Colon (tissue), 2 donors: Measurements from ENCODE around the gene SPTLC2.
"Not testable (repeated sequence)": the region's sequence is repeated elsewhere in the genome, so short reads cannot be mapped to it uniquely, and the experiment has no call there.

Source experiments
- FAIRE-seq: peaks from 2 replicates; lab custom pipeline; 2012; peaks lifted over from hg19 to GRCh38; lab: Jason Lieb, UNC
- donor health status: control.
- donor health status: control.

The SPTLC2 gene

GRCh38 chr14:77616454-77617229, at the start of gene SPTLC2:
Gene SPTLC2 (minus strand): TSS chr14:77616637. CDS start chr14:77616579, 58 bp downstream.
- FAIRE-seq = peak; percentile 65

GRCh38 chr14:77663293-77663692, 46.9 kb upstream of the SPTLC2 start:
- FAIRE-seq = no peak

DNA sequence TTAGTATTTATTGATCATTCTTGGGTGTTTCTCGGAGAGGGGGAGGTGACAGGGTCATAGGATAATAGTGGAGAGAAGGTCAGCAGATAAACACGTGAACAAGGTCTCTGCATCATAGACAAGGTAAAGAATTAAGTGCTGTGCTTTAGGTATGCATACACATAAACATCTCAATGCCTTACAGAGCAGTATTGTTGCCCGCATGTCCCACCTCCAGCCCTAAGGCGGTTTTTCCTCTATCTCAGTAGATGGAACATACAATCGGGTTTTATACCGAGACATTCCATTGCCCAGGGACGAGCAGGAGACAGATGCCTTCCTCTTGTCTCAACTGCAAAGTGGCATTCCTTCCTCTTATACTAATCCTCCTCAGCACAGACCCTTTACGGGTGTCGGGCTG, 45.1 kb upstream of the SPTLC2 start:
- not testable (repeated sequence) for FAIRE-seq

DNA sequence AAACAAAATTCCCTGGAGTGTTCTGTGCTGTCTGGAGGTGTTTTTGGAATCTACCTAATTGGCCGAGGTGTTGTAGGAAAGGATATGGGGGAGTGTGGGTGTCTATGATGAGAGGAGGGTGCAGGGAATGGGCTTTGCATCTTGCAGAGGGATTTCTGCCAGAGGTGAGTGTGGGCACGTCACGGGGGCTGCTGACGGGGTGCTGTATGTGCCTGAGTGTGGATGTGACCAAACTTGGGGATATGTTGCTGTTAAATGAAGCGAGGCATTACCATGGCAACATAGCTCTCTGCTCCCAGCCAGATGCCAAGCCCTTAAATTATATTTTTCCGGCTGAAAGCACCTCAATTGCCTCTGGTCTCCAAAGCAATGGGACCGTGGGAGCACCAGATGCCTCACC, 44.3 kb upstream of the SPTLC2 start:
- no peak for FAIRE-seq

GRCh38 chr14:77659831-77660230, 43.4 kb upstream of the SPTLC2 start:
- FAIRE-seq = no peak

- no peak for FAIRE-seq
Observed at GRCh38 chr14:77657280-77657679, 40.8 kb upstream of the SPTLC2 start.

DNA sequence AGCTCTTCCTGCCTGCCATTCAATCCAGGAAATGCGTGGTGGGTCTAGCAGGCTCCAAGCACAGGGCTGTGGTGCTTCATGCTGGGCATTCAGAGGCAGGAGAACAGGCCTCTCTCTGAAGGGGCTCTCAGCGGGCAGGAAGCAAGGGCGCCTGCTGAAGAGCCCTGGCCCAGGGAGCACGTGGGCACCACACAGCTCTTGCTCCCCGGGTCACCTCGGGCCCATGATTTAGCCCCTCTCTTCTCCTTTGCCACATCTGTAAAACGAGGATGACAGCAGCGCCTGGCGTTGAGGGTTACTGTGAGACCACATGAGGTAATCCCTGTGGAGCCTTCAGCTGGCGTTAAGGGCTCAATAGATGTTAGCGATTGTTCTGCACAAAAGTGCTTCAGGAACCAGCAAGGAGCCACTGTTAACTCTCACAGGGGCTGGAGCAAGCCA, 37.6 kb upstream of the SPTLC2 start:
- no peak for FAIRE-seq

DNA sequence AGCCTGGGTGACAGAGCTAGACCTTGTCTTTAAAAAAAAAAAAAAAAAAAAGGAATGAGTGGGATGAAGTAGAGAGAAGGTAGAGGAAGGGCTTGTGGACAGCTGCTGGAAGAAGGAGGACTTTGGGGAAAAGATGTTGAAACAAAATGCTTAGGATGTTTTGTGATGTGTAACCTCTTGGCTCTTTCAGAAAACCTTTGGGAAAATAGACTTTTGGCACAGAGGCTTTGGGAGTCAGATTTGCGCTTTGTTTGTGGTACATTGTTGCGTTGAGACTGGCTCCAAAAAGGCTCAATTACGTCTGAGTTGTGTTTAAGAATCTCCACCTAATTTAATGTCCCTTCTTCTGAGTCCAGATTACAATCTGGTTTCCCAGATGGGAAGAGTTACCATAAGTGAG, 32.9 kb upstream of the SPTLC2 start:
- no peak for FAIRE-seq

DNA sequence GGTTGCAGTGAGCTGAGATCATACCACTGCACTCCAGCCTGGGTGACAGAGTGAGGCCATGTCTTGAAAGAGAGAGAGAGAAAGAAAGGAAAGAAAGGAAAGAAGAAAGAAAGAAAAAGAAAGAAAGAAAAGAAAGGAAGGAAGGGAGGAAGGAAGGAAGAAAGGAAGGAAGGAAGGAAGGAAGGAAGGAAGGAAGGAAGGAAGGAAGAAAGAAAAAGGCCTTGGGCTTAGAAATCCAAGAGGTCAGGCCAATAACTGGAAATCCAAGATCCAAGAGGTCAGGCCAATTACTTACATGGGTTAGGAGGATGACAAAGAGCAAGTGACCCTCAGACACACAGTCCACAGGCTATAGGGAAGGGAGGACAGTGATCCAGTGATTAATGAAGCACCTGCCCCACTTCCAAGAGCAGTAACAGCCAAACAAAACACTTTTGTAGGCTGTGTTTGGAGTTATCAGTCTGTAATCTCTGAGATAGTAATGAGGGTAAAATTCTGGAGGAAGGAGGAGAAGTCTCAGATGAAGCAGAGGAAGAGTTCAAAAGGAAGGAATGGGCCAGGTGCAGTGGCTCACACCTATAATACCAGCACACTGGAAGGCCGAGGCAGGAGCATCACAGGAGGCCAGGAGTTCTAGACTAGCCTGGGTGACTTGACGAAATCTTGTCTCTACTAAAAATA, 32.2 kb upstream of the SPTLC2 start:
- no peak for FAIRE-seq

DNA sequence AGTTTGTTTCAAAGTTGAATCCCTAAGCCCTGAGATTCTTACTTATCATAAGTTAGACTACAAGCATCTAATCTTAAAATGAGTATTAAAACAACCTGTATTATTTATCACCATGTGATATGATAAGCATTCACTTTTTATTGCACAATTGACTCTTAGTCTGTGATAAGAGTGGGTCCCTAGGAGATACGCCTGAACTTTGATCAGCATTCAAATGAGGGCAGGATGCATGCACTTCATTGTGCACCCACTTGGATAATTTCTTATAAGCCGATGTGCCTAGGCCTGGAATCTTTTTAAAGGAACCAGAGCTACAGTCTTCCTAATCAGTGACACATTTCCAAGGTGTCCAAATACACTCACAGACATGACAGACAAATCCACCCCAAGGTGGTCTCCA, 31.4 kb upstream of the SPTLC2 start:
- FAIRE-seq = no peak

- no peak for FAIRE-seq
Observed at GRCh38 chr14:77646907-77647306, 30.5 kb upstream of the SPTLC2 start.

GRCh38 chr14:77645520-77646230, 29.2 kb upstream of the SPTLC2 start:
- no peak for FAIRE-seq

DNA sequence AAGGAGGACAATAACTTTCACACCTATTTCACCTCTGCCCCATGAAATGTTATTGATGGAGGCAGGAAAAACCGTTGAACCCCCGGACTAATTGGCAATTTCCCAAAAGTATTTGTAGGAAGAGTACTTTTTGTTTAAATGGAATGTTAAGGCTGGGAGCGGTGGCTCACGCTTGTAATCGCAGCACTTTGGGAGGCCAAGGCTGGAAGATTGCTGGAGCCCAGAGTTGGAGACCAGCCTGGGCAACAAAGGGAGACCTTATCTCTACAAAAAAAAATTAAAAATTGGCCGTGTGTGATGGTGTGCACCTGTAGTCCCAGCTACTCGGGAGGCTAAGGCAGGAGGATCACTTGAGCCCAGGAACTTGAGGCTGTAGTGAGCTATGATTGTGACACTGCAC, 26.0 kb upstream of the SPTLC2 start:
- FAIRE-seq = no peak

DNA sequence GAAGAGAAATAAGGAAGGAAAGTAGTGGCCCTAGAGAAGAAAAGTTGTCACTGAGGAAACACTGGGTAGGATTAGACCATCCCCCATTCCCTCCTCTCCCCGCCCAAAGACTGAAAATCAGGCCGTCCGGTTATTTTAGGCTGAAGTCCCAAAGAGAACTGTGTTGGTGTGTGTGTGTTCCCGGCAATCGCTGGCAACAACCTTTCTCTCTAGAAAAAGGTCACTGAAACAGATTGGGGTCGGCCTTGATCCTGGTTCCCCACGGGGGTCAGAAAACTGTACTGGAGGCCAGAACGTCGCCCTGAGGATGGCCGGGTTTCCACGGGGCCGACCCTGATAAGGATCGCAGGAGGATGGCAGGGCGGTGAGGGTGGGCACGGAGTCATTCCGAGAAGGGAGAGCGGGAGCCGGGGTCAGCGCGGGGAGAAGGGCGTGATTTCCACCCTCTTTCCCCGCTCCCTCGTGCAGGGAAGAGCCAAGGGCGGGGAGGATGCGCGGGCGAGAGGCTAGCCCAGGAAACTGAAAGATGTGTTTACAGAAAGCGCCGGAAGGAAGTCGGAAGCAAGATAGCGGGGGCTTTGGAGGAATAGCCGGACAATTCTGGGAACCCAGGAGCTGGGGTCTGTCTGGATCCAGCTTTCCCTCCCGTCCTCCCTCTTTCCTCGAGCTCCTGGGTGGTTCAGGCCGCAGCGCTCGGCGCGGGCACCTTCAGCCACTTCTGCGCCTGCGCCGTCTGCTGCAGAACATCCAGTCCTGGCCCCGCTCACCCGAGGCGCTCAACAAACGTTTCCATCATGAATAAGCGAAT, 25.3 kb upstream of the SPTLC2 start:
- FAIRE-seq = no peak

GRCh38 chr14:77640756-77641533, 24.5 kb upstream of the SPTLC2 start:
- FAIRE-seq = no peak

DNA sequence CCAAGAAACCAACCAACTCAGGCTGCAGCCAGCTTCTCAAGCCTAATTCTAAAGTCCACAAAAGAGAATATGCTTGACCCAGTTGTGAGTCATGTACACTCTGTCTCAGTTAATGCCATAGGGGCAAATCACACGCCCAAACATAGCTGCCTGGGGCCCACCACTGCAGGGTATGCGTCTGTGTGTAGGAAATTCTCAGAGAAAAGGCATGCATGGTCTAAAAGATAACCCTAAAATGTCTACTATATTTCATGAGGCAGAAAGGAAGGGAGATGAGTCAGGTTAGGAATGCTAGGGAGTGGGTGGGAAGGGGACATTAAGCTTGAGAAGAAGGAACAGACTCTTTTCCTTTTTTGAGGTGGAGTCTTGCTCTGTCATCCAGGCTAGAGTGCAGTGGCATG, 22.3 kb upstream of the SPTLC2 start:
- FAIRE-seq = no peak

- not testable (repeated sequence) for FAIRE-seq
Observed at GRCh38 chr14:77635869-77636268, 19.4 kb upstream of the SPTLC2 start.

DNA sequence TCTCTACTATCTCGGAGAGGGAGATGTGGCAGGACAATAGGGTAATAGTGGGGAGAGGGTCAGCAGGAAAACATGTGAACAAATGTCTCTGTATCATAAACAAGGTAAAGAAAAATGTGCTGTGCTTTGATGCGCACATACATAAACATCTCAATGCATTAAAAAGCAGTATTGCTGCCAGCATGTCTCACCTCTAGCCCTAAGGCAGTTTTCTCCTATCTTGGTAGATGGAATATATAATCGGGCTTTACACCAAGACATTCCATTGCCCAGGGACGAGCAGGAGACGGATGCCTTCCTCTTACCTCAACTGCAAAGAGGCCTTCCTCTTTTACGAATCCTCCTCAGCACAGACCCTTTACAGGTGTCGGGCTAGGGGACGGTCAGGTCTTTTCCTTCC, 19.0 kb upstream of the SPTLC2 start:
- not testable (repeated sequence) for FAIRE-seq

GRCh38 chr14:77630111-77630510, 13.7 kb upstream of the SPTLC2 start:
- no peak for FAIRE-seq

DNA sequence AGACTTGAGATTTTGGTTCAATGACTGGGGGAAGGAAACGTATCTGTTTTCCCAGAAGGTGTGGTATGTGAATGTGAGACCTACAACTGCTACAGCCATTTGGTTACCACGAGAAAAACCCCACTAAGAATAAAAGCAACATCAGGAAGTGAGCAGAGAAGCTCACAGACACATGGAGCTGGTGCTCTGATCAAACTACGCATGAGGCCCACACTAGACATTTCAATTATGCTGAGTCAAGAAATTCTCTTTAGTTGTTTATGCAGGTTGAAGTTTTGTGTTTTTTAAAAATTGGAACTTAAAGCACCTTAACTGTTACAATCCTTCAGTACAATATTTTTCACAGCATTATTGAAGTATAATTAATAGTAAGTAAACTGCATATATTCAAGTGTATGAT, 8.9 kb upstream of the SPTLC2 start:
- no peak for FAIRE-seq

DNA sequence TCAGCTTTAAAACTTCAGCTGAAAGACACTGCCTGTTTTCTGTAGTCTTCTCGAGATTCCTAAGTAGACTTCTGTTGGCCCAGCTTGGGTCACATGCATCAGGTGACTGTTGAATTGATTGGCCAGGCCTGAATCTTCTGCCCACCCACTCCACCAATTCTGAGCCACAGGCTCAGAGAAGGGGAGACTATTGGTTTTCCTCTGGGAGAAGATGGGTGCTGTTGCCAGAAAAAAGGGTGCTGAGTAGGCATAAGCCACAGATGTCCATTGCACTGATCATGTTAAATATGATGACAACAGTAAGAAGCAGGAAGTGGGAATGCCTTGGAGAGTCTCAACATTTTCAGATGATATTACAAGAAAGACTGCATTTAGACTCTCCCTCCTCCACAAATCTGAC, 6.8 kb upstream of the SPTLC2 start:
- FAIRE-seq = no peak
